HG03135 (cell line): Measurements from ENCODE around the gene KAT7.
"Not testable (repeated sequence)": the region's sequence is repeated elsewhere in the genome, so short reads cannot be mapped to it uniquely, and the experiment has no call there.

Experiments
- ATAC-seq: cut with Tn5 transposase; IDR thresholded peaks from one replicate; pipeline ENCODE4 v1.9.1; 2021; ENCODE audit warnings: mild to moderate bottlenecking, moderate library complexity; ENCODE audit not compliant: unreplicated experiment

The KAT7 gene

GRCh38 chr17:49798182-49798581, 9.7 kb downstream of the KAT7 start:
- no peak for ATAC-seq

DNA sequence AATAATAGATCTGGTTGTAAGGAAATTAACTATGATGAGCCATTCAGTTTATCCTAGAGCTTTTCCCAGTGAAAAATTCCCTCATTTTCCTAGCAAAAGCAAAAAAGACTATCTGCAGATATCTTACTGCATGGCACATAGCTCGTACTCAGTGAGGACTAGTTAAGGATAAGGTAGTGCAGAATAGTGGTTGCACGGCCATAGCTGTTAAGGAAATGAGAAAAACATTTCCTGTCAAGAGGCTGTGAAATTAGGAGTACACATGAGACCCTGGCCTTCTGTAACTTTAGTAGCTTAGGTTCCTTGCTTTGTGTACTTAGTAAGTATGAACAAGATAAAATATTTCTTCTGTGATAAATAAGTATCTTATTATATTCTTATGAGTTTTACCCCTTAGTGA, 10.3 kb downstream of the KAT7 start:
- no peak for ATAC-seq

DNA sequence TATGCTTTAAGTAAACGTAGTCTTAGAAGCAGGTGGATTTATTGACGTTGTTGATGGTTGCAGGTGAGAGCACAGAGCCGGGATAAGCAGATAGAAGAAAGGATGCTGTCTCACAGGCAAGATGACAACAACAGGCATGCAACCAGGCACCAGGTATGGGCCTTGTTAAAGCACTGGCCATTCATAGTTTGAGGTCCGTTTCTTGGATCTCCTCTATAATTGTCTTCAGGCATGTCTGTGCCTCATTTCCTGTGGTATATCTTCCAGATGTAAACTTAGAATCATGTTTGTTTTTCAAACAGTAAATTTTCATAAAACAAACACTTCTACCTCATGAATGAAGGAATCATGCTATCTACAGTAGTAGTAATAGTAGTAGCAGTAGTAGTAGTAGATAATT, 20.6 kb downstream of the KAT7 start:
- ATAC-seq = no peak

- no peak for ATAC-seq
Measured at GRCh38 chr17:49814781-49815529, 26.5 kb downstream of the KAT7 start.

- ATAC-seq = no peak
Measured at GRCh38 chr17:49815761-49816281, 27.3 kb downstream of the KAT7 start.

- ATAC-seq = no peak
Measured at GRCh38 chr17:49817993-49818392, 29.5 kb downstream of the KAT7 start.

- ATAC-seq = no peak
Measured at GRCh38 chr17:49819138-49819537, 30.7 kb downstream of the KAT7 start.

DNA sequence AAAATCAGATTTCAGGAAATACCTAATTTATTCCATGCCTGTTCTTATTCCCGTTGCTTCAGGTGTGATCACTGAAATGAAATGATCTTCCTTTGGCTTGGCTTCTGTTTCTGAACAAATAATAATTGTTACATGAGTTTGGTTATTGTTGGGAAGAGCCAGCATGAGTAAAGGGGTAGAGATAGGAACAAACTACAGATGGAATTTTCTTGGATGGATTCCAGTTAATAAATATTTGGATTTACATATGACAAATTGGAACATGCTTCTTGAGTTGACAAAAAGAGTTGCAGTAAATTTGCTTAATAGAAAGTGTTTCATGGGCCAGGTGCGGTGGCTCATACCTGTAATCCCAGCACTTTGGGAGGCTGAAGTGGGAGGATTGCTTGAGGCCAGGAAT, 31.2 kb downstream of the KAT7 start:
- ATAC-seq = no peak

GRCh38 chr17:49820773-49821172, 32.3 kb downstream of the KAT7 start:
- no peak for ATAC-seq

- ATAC-seq = no peak
Measured at GRCh38 chr17:49821466-49821865, 33.0 kb downstream of the KAT7 start.

- ATAC-seq = no peak
Measured at GRCh38 chr17:49821916-49822315, 33.4 kb downstream of the KAT7 start.

GRCh38 chr17:49822829-49823228, 34.3 kb downstream of the KAT7 start:
- no peak for ATAC-seq

DNA sequence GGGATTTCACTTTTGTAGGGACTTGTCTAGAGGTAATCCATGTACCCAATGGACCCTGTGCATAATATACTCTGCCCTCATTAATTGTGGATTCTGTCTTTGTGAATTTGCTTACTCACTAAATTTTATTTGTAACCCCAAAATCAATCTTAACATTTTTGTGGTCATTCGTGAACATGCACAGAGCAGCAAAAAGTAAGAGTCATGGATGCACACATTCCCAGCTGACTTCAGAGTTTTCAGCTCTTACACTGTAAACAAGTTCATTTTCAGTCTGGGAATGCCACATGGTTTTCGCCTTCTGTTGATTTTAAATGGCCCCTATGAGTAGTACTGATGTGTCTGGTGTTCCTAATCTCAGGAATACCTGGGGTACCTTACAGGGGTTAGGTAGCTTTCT, 35.1 kb downstream of the KAT7 start:
- ATAC-seq = no peak

GRCh38 chr17:49825645-49826044, 37.2 kb downstream of the KAT7 start:
- no peak for ATAC-seq

DNA sequence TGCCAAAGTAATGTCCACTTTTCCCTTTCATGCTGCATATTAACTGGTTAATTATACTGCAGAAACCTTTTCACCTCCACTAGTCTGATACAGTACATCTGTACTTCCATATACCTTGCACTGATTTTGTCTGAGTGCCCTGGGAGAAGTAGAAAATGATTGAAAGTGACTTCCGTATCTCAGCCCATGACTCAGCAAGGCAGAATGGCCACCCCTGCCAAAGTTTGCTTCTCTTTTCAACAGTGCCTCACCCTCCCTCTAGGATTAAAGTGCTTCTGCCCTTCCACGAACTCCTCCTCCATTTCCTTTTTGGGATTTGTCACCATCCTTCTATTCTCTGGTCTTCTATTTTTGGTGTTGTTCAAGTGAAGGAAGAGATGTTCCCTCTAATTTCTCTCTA, 39.8 kb downstream of the KAT7 start:
- not testable (repeated sequence) for ATAC-seq

DNA sequence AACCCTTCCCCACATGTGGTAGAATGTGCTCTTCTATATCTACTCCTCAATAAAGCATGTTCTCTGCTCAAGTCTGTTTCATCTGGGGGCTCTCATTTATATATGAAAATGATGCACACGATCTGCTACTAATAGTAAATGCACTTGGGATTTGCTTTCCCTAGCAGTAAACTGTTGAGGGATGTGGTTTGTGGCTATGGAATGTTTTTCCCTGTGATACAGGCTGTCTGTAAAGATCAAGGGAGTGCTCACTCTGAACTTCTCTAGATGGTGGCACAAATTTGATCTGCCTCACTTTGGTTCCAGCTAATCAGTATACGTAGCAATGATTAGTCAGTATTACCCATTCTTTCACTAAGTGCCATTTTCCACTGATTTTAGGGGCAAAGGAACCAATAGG, 40.5 kb downstream of the KAT7 start:
- ATAC-seq = no peak

- no peak for ATAC-seq
Measured at GRCh38 chr17:49830605-49831004, 42.1 kb downstream of the KAT7 start.

DNA sequence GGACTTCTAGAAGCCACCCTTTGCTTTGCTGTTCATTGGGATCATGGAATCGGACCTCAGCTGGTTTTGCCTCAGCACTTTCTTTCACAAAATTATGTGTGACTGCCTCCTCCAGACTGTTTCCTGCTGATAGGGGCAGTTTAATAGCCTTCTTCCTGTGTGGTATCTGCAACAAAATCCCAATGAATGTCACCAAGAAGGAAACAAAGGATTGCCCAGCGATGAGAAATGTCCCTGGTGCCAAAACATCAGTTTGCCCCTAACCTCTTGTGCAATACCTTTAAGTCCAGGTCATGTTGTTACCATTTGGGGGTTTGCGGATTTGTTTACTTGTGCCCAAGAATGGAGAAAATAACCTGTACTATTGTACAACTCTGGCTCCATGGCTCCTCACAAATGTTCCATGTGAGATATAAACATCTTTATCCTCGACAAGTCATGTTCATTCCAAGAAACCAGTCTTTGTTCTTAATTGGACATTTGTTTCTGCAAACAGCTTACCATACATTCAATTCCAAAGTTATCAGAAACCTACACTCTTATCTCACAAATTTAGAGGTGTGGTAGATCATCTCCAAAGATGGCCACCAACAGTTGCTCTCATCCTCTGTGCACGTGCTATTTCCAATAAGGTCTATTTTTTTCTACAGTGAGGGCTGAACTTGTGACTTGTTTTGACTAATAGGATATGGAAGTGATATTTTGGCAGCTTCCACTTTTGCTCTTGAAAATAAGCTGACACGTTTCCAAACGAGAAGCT, 44.5 kb downstream of the KAT7 start:
- no peak for ATAC-seq

DNA sequence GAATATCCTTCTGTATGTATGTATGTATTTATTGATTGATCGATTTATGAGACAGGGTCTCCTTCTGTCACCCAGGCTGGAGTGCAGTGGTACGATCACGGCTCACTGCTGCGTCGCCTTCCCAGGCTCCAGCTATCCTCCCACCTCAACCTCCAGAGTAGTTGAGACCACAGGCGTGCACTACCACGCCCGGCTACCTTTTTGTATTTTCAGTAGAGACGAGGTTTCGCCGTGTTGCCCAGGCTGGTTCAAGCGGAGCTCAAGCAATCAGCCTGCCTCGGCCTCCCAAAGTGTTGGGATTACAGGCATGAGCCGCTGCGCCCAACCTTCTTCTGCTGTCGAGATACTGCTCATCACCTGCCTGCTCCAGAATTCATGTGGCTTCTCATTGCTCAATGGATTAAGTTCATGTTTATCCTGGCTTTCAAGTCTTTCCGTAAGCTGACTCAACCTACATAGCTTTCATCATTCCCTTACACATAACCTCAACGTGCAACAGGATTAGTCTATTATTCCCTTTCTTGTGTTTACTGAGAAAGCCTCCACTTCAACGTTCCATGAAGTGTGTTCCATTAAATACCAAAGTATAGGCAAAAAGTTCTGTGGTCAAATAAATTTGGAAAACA, 45.8 kb downstream of the KAT7 start:
- ATAC-seq = no peak

DNA sequence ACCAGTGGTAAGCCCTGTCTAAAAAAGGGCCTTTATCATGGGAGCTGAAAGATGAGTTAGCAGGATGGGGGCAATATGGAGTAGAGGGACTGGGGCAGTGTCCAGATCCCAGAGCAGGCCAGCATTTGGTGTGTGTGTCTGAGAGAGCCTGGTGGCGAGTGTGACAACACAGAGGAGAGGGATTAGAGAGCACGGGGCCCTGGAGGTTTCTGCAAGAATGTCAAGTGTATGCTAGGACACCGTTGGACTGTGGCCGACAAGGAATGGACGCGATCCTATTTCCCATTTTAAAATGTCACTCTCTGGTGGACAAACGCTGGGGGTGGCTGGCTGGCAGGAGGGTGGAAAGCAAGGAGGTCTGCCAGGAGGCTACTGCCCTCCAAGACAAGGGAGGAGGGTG, 47.0 kb downstream of the KAT7 start:
- no peak for ATAC-seq

GRCh38 chr17:49836111-49837030, 47.9 kb downstream of the KAT7 start:
- no peak for ATAC-seq
